ENCODE results near the gene TAC3.

DNA sequence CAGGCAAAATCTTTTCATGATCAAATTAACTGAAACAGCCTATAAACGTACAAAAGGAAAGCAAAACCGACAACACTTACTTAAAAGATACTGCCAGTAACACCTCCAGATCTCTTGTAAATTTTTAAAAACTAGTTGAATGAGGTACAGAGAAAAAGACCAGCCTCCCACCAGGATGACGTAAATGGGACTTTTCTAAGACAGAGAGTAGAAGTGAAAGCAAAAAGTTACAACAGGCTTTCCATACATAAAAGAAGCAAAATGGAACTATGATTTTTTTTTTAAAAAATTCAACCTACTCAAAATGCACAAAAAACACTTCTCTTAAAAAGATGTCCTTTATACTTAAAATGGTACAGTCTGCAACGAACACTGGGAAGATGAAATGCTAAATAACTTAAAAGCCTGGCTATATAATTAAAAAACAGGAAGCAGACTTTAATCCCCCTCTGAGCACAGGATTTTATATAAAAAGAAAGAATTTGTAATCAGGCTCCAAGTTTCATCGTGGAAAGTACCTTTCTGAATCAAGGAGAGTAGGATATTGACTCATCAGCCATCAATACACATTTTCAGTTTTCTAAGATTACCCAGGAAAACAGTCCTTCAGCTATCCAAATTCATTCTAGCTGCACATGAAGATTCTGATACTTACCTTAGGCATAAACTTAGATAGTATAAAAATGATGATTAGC, 47.8 kb upstream of the TAC3 start:
- TF ChIP-seq, protein P1, sequence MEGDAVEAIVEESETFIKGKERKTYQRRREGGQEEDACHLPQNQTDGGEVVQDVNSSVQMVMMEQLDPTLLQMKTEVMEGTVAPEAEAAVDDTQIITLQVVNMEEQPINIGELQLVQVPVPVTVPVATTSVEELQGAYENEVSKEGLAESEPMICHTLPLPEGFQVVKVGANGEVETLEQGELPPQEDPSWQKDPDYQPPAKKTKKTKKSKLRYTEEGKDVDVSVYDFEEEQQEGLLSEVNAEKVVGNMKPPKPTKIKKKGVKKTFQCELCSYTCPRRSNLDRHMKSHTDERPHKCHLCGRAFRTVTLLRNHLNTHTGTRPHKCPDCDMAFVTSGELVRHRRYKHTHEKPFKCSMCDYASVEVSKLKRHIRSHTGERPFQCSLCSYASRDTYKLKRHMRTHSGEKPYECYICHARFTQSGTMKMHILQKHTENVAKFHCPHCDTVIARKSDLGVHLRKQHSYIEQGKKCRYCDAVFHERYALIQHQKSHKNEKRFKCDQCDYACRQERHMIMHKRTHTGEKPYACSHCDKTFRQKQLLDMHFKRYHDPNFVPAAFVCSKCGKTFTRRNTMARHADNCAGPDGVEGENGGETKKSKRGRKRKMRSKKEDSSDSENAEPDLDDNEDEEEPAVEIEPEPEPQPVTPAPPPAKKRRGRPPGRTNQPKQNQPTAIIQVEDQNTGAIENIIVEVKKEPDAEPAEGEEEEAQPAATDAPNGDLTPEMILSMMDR (IDR thresholded peaks at IDR 0.05; ENCODE audit: low read depth, low read length) = no peak
- no peak for TF ChIP-seq POLR2A (IDR thresholded peaks at IDR 0.05; ENCODE audit: extremely low read depth, insufficient read length)

All from NB4 (cell line).